Mucosa of descending colon (tissue), 3 donors: ENCODE data around the gene FCER1G. TPM values are rescaled to one million over a fixed set of nuclear protein-coding genes. Genes with fewer than 3 reads are reported as not detected.

Experiments used
- ATAC-seq: fragments of 200-7000 bp; cut with Tn5 transposase; one replicate; pipeline ENCODE4 v1.9.1; 2020; ENCODE audit warnings: mild to moderate bottlenecking, moderate library complexity
- DNase-seq, 3 donors: peaks; one replicate each; pipeline ENCODE4 v3.0.0-alpha.2; 2020
- H3K36me3 ChIP-seq: fragments of 200-600 bp; one replicate; pipeline ENCODE4 v1.8.0; 2021; ENCODE audit warnings: low read depth, mild to moderate bottlenecking
- H3K4me1 ChIP-seq: fragments of 200-600 bp; one replicate; pipeline ENCODE4 v1.8.0; 2021; ENCODE audit warnings: low read depth, mild to moderate bottlenecking
- H3K4me3 ChIP-seq: fragments of 200-600 bp; one replicate; pipeline ENCODE4 v1.8.0; 2021; ENCODE audit warnings: mild to moderate bottlenecking
- H3K9me3 ChIP-seq: fragments of 200-600 bp; one replicate; pipeline ENCODE4 v1.8.0; 2021; ENCODE audit warnings: mild to moderate bottlenecking
- intact Hi-C, 2 donors: fragments of 100-400 bp; cut with DNase I in 1 of 2; cut with micrococcal nuclease in 1 of 2; formaldehyde crosslinking; loops; one replicate each; pipeline versions ENCODE4 v1.11.0 to v1.11.1; 2022; cut with DNase I, micrococcal nuclease
- total RNA-seq, 3 donors: library from RNA; stranded (reverse); fragmentation: NEBNext Ultra II Directional in 2 of 3; extraction: Animal tissue kit (Norgen Biotek cat#: 25700) in 2 of 3; gene quantifications; one replicate each; pipeline versions ENCODE4 v1.2.1 to v1.2.4, GENCODE V29; 2021 to 2023
- TF ChIP-seq, protein P1 (sequence below): fragments of 200-600 bp; IDR thresholded peaks from one replicate; pipeline ENCODE4 v1.8.0; 2022; ENCODE audit warnings: antibody characterized with exemption, mild to moderate bottlenecking
- donor health status: DM: no; HTN: no; CAD: no; lungs with moderate emphysema.
- donor health status: DM: no; HTN: no; CAD: no.
- donor health status: DM: no; HTN: yes; CAD: no.

The FCER1G gene
- total RNA-seq, 3 donors from 2014 or later = 5.8 to 43.9 (median 27.1) TPM

DNA sequence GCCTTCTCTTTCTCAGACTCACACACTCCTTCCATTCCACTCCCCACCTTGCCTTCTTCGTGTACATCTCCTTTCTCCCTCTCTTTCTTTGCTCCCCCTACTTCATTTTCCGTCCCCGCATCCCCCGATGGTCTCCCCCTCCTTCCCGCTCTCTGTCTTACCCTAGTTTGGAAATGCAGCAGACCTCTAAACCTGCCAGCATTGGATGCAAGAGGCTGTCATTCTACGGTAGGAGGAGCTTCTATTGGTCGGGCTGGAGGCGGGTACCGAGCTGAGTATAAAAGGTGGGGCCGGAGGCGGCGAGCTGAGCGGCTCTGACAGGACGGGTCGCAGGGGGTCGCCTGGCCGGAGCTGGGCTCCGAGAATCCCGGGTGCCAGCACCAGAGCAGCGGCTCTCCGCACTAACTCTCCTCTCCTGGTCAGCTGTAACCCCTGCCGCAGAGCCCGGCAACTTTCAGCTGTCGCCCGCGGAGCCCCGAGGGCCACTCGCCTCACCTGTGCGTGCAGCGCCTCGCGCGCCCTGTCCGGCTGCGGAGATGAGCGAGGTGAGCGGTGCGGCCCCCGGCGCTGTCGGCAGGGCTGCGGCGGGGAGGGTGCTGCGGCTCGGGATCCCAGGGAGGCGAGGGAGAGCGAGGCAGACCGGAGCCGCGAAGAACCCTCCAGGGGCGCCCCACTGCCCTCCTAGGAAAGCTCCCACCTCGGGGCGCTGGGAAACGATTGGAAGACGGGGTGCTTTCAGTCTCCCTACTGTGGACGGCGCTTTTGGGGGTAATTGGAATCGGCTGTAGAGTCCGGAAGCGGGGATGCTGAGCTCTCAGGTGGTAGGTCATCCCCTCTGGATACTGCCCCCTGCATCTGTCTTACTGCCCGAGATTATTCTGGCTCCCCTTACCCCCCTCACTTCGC lies 43.6 kb downstream of the FCER1G start, which contains the start of gene PCP4L1:
Gene PCP4L1 (plus strand): TSS at position 307 of the 906 bp plus-strand sequence. CDS start 230 bp downstream, at position 537.
- H3K4me3 ChIP-seq = no peak within 1 kb of the TSS
- H3K9me3 ChIP-seq = peaks cover 9% of the 10 kb centered on the region
- TF ChIP-seq, protein P1, sequence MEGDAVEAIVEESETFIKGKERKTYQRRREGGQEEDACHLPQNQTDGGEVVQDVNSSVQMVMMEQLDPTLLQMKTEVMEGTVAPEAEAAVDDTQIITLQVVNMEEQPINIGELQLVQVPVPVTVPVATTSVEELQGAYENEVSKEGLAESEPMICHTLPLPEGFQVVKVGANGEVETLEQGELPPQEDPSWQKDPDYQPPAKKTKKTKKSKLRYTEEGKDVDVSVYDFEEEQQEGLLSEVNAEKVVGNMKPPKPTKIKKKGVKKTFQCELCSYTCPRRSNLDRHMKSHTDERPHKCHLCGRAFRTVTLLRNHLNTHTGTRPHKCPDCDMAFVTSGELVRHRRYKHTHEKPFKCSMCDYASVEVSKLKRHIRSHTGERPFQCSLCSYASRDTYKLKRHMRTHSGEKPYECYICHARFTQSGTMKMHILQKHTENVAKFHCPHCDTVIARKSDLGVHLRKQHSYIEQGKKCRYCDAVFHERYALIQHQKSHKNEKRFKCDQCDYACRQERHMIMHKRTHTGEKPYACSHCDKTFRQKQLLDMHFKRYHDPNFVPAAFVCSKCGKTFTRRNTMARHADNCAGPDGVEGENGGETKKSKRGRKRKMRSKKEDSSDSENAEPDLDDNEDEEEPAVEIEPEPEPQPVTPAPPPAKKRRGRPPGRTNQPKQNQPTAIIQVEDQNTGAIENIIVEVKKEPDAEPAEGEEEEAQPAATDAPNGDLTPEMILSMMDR = no peak
- ATAC-seq (peak; percentile 83), DNase-seq (peak; percentile 47 to 58 (median 49))
- intact Hi-C loops = no loop called here
- H3K4me1 ChIP-seq = no peaks in the 10 kb centered on the region
- H3K36me3 ChIP-seq = no peaks in the 10 kb centered on the region

DNA sequence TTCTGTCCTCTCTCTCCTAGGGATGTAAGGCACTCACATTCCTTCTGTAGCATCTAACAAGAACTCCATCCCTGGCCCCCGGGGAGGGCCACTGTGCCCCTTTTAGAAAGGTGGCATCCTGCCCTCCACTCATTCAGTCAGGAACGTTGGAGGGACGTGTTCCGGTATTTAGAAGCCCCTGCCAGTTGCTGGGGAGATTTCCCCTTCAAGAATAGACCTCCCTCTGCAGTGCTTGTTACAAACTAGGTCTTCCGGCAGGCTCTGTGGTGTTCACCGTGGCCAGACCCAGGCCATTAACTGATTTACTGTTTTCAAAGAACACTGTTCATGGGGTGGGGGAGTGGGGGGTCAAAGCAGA lies 44.2 kb downstream of the FCER1G start:
- ATAC-seq = no peak
- no peak for DNase-seq
- intact Hi-C loops = no loop called here
- Histone ChIP-seq H3K36me3 (no peaks in the 10 kb centered on the region), H3K4me3 (no peak overlapping the region), H3K9me3 (peaks cover 9% of the 10 kb centered on the region), H3K4me1 (no peaks in the 10 kb centered on the region)
- TF ChIP-seq, protein P1 = no peak

DNA sequence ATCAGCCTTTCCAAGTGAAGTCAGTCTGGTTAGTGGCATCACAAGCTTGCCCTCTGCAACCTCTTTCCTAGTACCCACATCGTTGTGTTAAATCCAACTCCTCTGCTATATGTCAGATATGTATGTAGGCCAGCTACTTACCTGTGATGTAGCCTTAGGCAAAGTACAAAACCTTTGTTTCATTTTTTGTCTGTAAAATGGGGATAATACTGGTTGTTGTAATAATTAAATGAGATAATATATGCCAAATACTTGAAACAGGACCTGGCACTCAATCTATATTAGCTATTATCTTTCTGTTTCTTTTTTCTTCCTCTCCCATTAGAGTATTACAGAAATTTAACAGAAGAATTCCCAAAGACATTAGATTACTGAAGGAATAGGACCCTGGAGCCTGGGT lies 44.7 kb downstream of the FCER1G start:
- no peaks in the 10 kb centered on the region for H3K4me1 ChIP-seq
- H3K9me3 ChIP-seq = peaks cover 9% of the 10 kb centered on the region
- no peaks in the 10 kb centered on the region for H3K36me3 ChIP-seq
- TF ChIP-seq, protein P1 = no peak
- no peak for ATAC-seq
- no peak overlapping the region for H3K4me3 ChIP-seq
- intact Hi-C loops = no loop called here
- DNase-seq = no peak

DNA sequence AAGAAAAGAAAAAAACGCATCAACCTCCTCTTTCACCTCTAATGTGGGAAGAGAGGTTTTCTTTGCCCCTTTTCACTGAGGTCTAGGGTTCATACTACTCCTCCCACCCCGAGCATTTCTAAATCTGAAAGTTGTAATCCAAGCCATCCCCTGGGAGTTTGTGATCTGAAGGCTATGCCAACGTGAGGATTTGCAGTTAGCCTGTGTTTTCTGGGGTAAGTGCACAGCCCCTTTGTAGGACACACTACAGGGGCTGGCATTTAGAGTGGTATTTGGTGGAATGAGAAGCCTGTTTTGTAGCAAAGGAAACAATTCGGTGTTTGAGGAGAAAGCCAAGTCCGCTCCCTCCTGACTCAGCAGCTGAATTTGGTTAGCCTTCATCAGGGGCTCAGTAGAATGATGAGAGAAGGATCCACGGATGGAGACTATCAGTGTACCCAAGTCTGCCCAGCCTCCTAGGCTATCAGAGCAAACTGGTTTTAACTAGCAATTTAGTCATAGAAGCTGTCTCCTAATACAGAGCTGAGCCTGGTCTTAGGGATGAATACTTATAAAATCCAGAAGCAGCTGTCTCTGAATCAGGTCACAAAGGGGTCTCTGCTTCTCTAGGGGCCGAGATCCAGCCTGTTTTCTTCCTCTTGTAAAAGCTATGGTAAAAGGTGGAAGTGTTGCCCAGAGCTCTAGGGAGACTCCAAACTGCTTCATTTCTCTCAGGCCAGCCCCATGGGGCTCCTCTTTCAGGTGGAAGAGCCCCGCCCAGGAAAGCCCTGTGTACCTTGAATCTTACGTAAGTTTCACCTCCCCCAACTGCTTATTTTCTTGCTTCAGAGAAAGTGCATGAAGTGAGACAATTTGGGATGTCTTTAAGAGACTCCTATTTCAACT lies 45.5 kb downstream of the FCER1G start:
- DNase-seq (peak in 1 of 3 donors; percentile 6), ATAC-seq (peak; percentile 40)
- intact Hi-C loops = no loop called here

More for the DNA sequence above, 45.5 kb downstream of the FCER1G start:
- TF ChIP-seq, protein P1 = no peak
- Histone ChIP-seq H3K9me3 (peaks cover 9% of the 10 kb centered on the region), H3K36me3 (no peaks in the 10 kb centered on the region), H3K4me1 (no peaks in the 10 kb centered on the region), H3K4me3 (no peak overlapping the region)
